ENCODE measurements around the gene PRKN.

The PRKN gene

DNA sequence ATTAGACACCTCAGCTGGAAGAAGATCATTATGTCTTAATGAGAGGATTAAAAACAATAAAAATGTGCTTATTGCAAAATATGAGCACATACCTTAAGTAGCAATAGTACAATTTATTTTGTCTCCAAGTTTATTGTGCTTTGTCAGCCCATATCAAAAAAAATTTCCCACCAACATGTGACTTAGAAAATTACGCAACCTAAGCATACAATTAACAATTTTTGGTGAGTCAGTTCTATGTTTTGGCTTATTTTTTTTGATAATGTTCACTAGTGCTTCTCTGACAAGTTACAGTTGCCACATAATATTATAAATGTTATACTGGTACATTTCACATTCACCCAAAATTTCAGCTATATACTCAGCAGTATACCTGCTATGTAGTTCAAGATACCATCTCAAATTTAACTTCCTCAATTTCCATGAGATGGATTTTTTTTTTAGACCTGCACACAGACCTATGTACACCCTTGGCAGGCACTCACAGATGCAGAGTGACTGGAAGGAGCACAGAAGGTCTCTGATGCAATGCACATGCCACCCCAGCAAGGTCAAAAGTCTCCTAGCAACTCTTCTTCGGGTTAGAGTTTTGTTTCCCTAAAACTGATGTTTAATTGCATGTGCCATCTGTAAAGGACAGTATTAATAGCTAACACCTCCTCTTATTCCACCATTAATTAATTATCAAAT, 112.4 kb downstream of the PRKN start:
- TF ChIP-seq CTCF (IDR thresholded peaks at IDR 0.05; ENCODE audit: low read length) = no peak
- no peak for TF ChIP-seq EZH2 (optimal IDR thresholded peaks at IDR 0.05; ENCODE audit: low read depth, low read length)
- no peak for TF ChIP-seq EZH2phosphoT487 (IDR thresholded peaks at IDR 0.05; ENCODE audit: low read length)
- no peak for DNase-seq
- Histone ChIP-seq H3K4me3 (ENCODE audit: low read length) (no peak overlapping the region), H2AFZ (ENCODE audit: low read length) (no peak overlapping the region), H3K9ac (ENCODE audit: low read length) (no peak overlapping the region), H3K27me3 (replicated peaks; ENCODE audit: insufficient read depth, low read length) (no peaks in the 10 kb centered on the region), H3K4me1 (ENCODE audit: low read length) (no peaks in the 10 kb centered on the region), H3K9me2 (replicated peaks; ENCODE audit: insufficient read depth, low read length) (no peaks in the 10 kb centered on the region), H3K9me3 (replicated peaks; ENCODE audit: insufficient read depth, low read length) (no peaks in the 10 kb centered on the region), H3K36me3 (replicated peaks; ENCODE audit: insufficient read depth, low read length) (no peaks in the 10 kb centered on the region), H3K27ac (ENCODE audit: low read length) (no peak overlapping the region), H3K4me2 (ENCODE audit: low read depth, low read length) (no peak overlapping the region), H4K20me1 (ENCODE audit: insufficient read depth, low read length) (no peaks in the 10 kb centered on the region), H3F3A (ENCODE audit: insufficient read depth, low read length) (no peaks in the 10 kb centered on the region), H3K79me2 (ENCODE audit: low read length) (no peaks in the 10 kb centered on the region)

GRCh38 chr6:162613310-162613709, 114.3 kb downstream of the PRKN start:
- no peak overlapping the region for H3K4me3 ChIP-seq (ENCODE audit: low read length)
- no peak overlapping the region for H3K9ac ChIP-seq (ENCODE audit: low read length)
- H3K27ac ChIP-seq (ENCODE audit: low read length) = no peak overlapping the region
- H3F3A ChIP-seq (ENCODE audit: insufficient read depth, low read length) = no peaks in the 10 kb centered on the region
- no peaks in the 10 kb centered on the region for H3K36me3 ChIP-seq (replicated peaks; ENCODE audit: insufficient read depth, low read length)
- H3K79me2 ChIP-seq (ENCODE audit: low read length) = no peaks in the 10 kb centered on the region
- TF ChIP-seq EZH2phosphoT487 (IDR thresholded peaks at IDR 0.05; ENCODE audit: low read length) = no peak
- TF ChIP-seq EZH2 (optimal IDR thresholded peaks at IDR 0.05; ENCODE audit: low read depth, low read length) = no peak
- no peak for TF ChIP-seq CTCF (IDR thresholded peaks at IDR 0.05; ENCODE audit: low read length)
- H3K9me3 ChIP-seq (replicated peaks; ENCODE audit: insufficient read depth, low read length) = no peaks in the 10 kb centered on the region
- H3K27me3 ChIP-seq (replicated peaks; ENCODE audit: insufficient read depth, low read length) = no peaks in the 10 kb centered on the region
- no peaks in the 10 kb centered on the region for H3K9me2 ChIP-seq (replicated peaks; ENCODE audit: insufficient read depth, low read length)
- no peak overlapping the region for H3K4me2 ChIP-seq (ENCODE audit: low read depth, low read length)
- no peaks in the 10 kb centered on the region for H4K20me1 ChIP-seq (ENCODE audit: insufficient read depth, low read length)
- no peak overlapping the region for H2AFZ ChIP-seq (ENCODE audit: low read length)
- H3K4me1 ChIP-seq (ENCODE audit: low read length) = no peaks in the 10 kb centered on the region
- DNase-seq = no peak

- H3K9ac ChIP-seq (ENCODE audit: low read length) = no peak overlapping the region
- H2AFZ ChIP-seq (ENCODE audit: low read length) = no peak overlapping the region
- no peak overlapping the region for H3K4me2 ChIP-seq (ENCODE audit: low read depth, low read length)
- no peaks in the 10 kb centered on the region for H3K79me2 ChIP-seq (ENCODE audit: low read length)
- H3K27ac ChIP-seq (ENCODE audit: low read length) = no peak overlapping the region
- no peaks in the 10 kb centered on the region for H3K27me3 ChIP-seq (replicated peaks; ENCODE audit: insufficient read depth, low read length)
- TF ChIP-seq EZH2 (optimal IDR thresholded peaks at IDR 0.05; ENCODE audit: low read depth, low read length) (no peak), EZH2phosphoT487 (IDR thresholded peaks at IDR 0.05; ENCODE audit: low read length) (no peak), CTCF (IDR thresholded peaks at IDR 0.05; ENCODE audit: low read length) (no peak)
- no peak overlapping the region for H3K4me3 ChIP-seq (ENCODE audit: low read length)
- H4K20me1 ChIP-seq (ENCODE audit: insufficient read depth, low read length) = no peaks in the 10 kb centered on the region
- no peaks in the 10 kb centered on the region for H3K4me1 ChIP-seq (ENCODE audit: low read length)
- H3K9me2 ChIP-seq (replicated peaks; ENCODE audit: insufficient read depth, low read length) = no peaks in the 10 kb centered on the region
- no peaks in the 10 kb centered on the region for H3K36me3 ChIP-seq (replicated peaks; ENCODE audit: insufficient read depth, low read length)
- H3F3A ChIP-seq (ENCODE audit: insufficient read depth, low read length) = no peaks in the 10 kb centered on the region
- H3K9me3 ChIP-seq (replicated peaks; ENCODE audit: insufficient read depth, low read length) = no peaks in the 10 kb centered on the region
- DNase-seq = no peak
Measured at GRCh38 chr6:162612613-162613012, 115.0 kb downstream of the PRKN start.
